ENCODE results near the gene LRRC72. TPM values are rescaled to one million over a fixed set of nuclear protein-coding genes. Genes with fewer than 3 reads are reported as not detected.

The LRRC72 gene
- total RNA-seq, 1 donor from 2014 or later: not detected

DNA sequence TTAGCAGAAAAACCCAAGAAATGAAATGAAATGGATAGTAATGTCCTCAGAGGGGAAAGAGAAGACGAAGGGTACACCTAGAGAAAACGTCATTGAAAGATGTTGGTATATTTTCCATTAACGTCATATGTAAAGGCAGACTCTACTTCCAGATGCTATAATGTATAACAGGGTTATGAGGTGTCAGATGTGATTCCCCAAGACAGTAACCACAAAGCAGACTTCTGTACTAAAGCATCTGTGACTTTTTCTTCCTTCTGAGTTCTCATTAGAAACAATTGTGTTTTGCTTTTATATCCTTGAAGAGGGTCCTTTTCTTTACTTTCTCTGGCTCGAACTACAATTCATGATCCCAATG is 37.4 kb downstream of the LRRC72 start:
- intact Hi-C loops (cut with micrococcal nuclease): loop anchor here (10.0 kb wide), 1 partner anchor 1259 kb away; no protein-coding TSS in a partner anchor

DNA sequence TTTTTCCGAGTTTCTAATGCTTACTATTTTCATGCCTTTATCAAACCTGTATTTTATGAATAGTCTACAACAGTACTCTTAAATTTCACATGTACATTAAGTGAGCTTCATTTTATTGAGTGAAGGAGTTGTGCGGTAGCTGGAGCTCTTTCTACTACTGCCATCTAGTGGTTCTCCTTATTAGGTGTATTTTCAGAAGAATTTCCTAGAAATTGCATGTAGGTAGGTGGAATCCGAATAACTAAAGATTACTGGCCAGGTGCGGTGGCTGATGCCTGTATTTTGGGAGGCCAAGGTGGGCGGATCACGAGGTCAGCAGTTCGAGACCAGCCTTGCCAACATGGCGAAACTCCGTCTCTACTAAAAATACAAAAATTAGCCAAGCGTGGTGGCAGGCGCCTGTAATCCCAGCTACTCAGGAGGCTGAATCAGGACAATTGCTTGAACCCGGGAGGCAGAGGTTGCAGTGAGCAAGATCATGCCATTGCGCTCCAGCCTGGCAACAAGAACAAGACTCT is 38.3 kb downstream of the LRRC72 start:
- peaks cover 13% of the 10 kb centered on the region for H3K4me1 Mint-ChIP-seq (ENCODE audit: low read depth)
- no peaks in the 10 kb centered on the region for H3K9me3 Mint-ChIP-seq
- no peak for DNase-seq (ENCODE audit: low spot score)
- no peak overlapping the region for H3K27ac Mint-ChIP-seq
- no peak overlapping the region for H3K4me3 Mint-ChIP-seq
- no peaks in the 10 kb centered on the region for H3K36me3 Mint-ChIP-seq (ENCODE audit: low read depth)
- H3K27me3 Mint-ChIP-seq (ENCODE audit: insufficient read depth): peaks cover 5% of the 10 kb centered on the region
- intact Hi-C loops (cut with micrococcal nuclease): loop anchor here (1.0 to 10.0 kb wide), 4 partner anchors 133 to 1260 kb away; no protein-coding TSS in a partner anchor

More for the DNA sequence above, 37.4 kb downstream of the LRRC72 start:
- Mint-ChIP-seq H3K4me1 (ENCODE audit: low read depth) (peaks cover 13% of the 10 kb centered on the region), H3K9me3 (no peaks in the 10 kb centered on the region), H3K4me3 (no peak overlapping the region), H3K27ac (no peak overlapping the region), H3K27me3 (ENCODE audit: insufficient read depth) (peaks cover 2% of the 10 kb centered on the region), H3K36me3 (ENCODE audit: low read depth) (no peaks in the 10 kb centered on the region)
- no peak for DNase-seq (ENCODE audit: low spot score)

GRCh38 chr7:16571941-16572340 is 45.3 kb downstream of the LRRC72 start:
- Mint-ChIP-seq H3K4me1 (ENCODE audit: low read depth) (no peaks in the 10 kb centered on the region), H3K27ac (no peak overlapping the region), H3K4me3 (no peak overlapping the region), H3K36me3 (ENCODE audit: low read depth) (no peaks in the 10 kb centered on the region), H3K27me3 (ENCODE audit: insufficient read depth) (peaks cover 3% of the 10 kb centered on the region), H3K9me3 (no peaks in the 10 kb centered on the region)
- intact Hi-C loops (cut with micrococcal nuclease): no loop called here
- DNase-seq (ENCODE audit: low spot score): no peak

GRCh38 chr7:16579216-16579615 is 52.6 kb downstream of the LRRC72 start:
- intact Hi-C loops (cut with micrococcal nuclease): no loop called here
- Mint-ChIP-seq H3K27ac (no peak overlapping the region), H3K9me3 (no peaks in the 10 kb centered on the region), H3K4me3 (no peak overlapping the region), H3K36me3 (ENCODE audit: low read depth) (no peaks in the 10 kb centered on the region), H3K4me1 (ENCODE audit: low read depth) (no peaks in the 10 kb centered on the region), H3K27me3 (ENCODE audit: insufficient read depth) (no peaks in the 10 kb centered on the region)
- no peak for DNase-seq (ENCODE audit: low spot score)

DNA sequence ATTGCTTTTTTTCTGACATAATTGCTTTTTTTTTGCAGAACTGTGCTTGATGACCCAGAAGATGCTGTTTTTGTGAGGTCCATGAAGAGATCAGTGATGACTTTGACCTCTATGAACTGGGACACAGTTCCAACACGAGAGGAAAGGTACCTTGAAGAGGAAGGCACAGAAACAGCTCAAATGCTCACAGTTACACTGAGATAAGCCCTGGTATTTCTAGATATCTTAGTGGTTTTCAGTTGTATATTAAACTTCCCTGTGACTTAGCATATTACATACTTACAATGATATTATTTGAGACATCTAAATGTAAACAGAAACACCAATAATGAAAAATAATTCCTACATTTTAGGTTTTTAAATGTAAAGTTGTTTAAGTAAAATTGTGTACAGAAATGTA is 54.7 kb downstream of the LRRC72 start:
- H3K27ac Mint-ChIP-seq: no peak overlapping the region
- no peaks in the 10 kb centered on the region for H3K36me3 Mint-ChIP-seq (ENCODE audit: low read depth)
- intact Hi-C loops (cut with micrococcal nuclease): no loop called here
- no peaks in the 10 kb centered on the region for H3K27me3 Mint-ChIP-seq (ENCODE audit: insufficient read depth)
- H3K4me1 Mint-ChIP-seq (ENCODE audit: low read depth): no peaks in the 10 kb centered on the region
- DNase-seq (ENCODE audit: low spot score): no peak
- no peaks in the 10 kb centered on the region for H3K9me3 Mint-ChIP-seq
- no peak overlapping the region for H3K4me3 Mint-ChIP-seq

- Mint-ChIP-seq H3K9me3 (no peaks in the 10 kb centered on the region), H3K4me3 (no peak overlapping the region), H3K27ac (no peak overlapping the region), H3K27me3 (ENCODE audit: insufficient read depth) (peaks cover 2% of the 10 kb centered on the region), H3K36me3 (ENCODE audit: low read depth) (no peaks in the 10 kb centered on the region), H3K4me1 (ENCODE audit: low read depth) (no peaks in the 10 kb centered on the region)
- intact Hi-C loops (cut with micrococcal nuclease): no loop called here
- no peak for DNase-seq (ENCODE audit: low spot score)
Observed at GRCh38 chr7:16583834-16584233, 57.2 kb downstream of the LRRC72 start.

DNA sequence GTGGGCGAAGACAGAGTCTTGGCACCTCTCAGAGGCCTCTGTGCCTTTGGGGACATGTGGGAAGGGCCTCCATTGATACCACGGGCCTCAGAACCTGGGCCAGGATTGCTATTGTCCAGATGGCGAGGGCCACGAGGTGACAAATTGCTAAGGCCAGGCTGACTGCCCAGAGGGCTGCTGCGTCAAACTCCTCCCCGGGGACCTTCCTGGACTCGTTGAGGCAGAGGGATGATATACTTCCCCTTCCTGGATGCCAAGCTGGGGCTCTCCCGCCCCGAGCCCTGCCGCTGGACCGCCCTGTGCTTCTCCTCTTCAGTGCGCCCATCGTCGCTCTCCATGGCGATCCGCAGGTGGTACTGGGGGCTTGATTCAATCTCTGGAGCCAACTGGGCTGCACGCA is 58.9 kb downstream of the LRRC72 start:
- Mint-ChIP-seq H3K4me3 (no peak overlapping the region), H3K4me1 (ENCODE audit: low read depth) (no peaks in the 10 kb centered on the region), H3K9me3 (no peaks in the 10 kb centered on the region), H3K27ac (no peak overlapping the region), H3K27me3 (ENCODE audit: insufficient read depth) (peaks cover 2% of the 10 kb centered on the region), H3K36me3 (ENCODE audit: low read depth) (no peaks in the 10 kb centered on the region)
- DNase-seq (ENCODE audit: low spot score): no peak
- intact Hi-C loops (cut with micrococcal nuclease): no loop called here

- H3K9me3 Mint-ChIP-seq: no peaks in the 10 kb centered on the region
- intact Hi-C loops (cut with micrococcal nuclease): no loop called here
- DNase-seq (ENCODE audit: low spot score): no peak
- no peaks in the 10 kb centered on the region for H3K36me3 Mint-ChIP-seq (ENCODE audit: low read depth)
- H3K27ac Mint-ChIP-seq: no peak overlapping the region
- peaks cover 2% of the 10 kb centered on the region for H3K27me3 Mint-ChIP-seq (ENCODE audit: insufficient read depth)
- H3K4me3 Mint-ChIP-seq: no peak overlapping the region
- no peaks in the 10 kb centered on the region for H3K4me1 Mint-ChIP-seq (ENCODE audit: low read depth)
Observed at GRCh38 chr7:16586081-16586874, 59.7 kb downstream of the LRRC72 start.

- no peak overlapping the region for H3K27ac Mint-ChIP-seq
- DNase-seq (ENCODE audit: low spot score): no peak
- H3K4me3 Mint-ChIP-seq: no peak overlapping the region
- H3K9me3 Mint-ChIP-seq: no peaks in the 10 kb centered on the region
- H3K36me3 Mint-ChIP-seq (ENCODE audit: low read depth): no peaks in the 10 kb centered on the region
- H3K27me3 Mint-ChIP-seq (ENCODE audit: insufficient read depth): peaks cover 2% of the 10 kb centered on the region
- H3K4me1 Mint-ChIP-seq (ENCODE audit: low read depth): no peaks in the 10 kb centered on the region
- intact Hi-C loops (cut with micrococcal nuclease): no loop called here
Observed at GRCh38 chr7:16587129-16587528, 60.5 kb downstream of the LRRC72 start.

DNA sequence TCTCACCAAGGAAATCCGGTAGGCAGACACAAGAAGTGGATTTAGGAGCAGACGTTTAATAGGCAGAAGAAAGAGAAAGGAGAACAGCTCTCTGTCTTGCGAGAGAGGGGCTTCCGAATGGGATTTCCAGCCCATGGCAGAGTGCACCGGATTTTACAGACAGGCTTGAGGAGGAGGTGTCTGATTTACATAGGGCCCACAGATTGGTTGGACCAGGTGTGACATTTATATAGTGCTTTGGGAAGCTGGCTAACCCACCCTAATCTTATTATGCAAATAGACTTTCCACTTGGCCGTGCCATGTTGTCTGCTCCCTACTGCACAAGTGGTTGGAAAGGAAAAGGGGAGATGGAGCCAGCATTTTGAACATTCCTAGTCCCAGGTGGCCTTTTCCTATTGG is 61.2 kb downstream of the LRRC72 start:
- intact Hi-C loops (cut with micrococcal nuclease): no loop called here

GRCh38 chr7:16589881-16590280 is 63.3 kb downstream of the LRRC72 start:
- H3K36me3 Mint-ChIP-seq (ENCODE audit: low read depth): no peaks in the 10 kb centered on the region
- no peak overlapping the region for H3K4me3 Mint-ChIP-seq
- no peaks in the 10 kb centered on the region for H3K9me3 Mint-ChIP-seq
- no peaks in the 10 kb centered on the region for H3K4me1 Mint-ChIP-seq (ENCODE audit: low read depth)
- H3K27ac Mint-ChIP-seq: no peak overlapping the region
- H3K27me3 Mint-ChIP-seq (ENCODE audit: insufficient read depth): peaks cover 2% of the 10 kb centered on the region
- intact Hi-C loops (cut with micrococcal nuclease): no loop called here
- no peak for DNase-seq (ENCODE audit: low spot score)

More for the DNA sequence above, 61.2 kb downstream of the LRRC72 start:
- Mint-ChIP-seq H3K27ac (no peak overlapping the region), H3K4me3 (no peak overlapping the region), H3K36me3 (ENCODE audit: low read depth) (no peaks in the 10 kb centered on the region), H3K4me1 (ENCODE audit: low read depth) (no peaks in the 10 kb centered on the region), H3K27me3 (ENCODE audit: insufficient read depth) (peaks cover 2% of the 10 kb centered on the region), H3K9me3 (no peaks in the 10 kb centered on the region)
- no peak for DNase-seq (ENCODE audit: low spot score)

GRCh38 chr7:16590424-16590823 is 63.8 kb downstream of the LRRC72 start:
- H3K36me3 Mint-ChIP-seq (ENCODE audit: low read depth): no peaks in the 10 kb centered on the region
- intact Hi-C loops (cut with micrococcal nuclease): no loop called here
- H3K27ac Mint-ChIP-seq: no peak overlapping the region
- H3K4me3 Mint-ChIP-seq: no peak overlapping the region
- H3K27me3 Mint-ChIP-seq (ENCODE audit: insufficient read depth): peaks cover 2% of the 10 kb centered on the region
- H3K4me1 Mint-ChIP-seq (ENCODE audit: low read depth): no peaks in the 10 kb centered on the region
- no peak for DNase-seq (ENCODE audit: low spot score)
- H3K9me3 Mint-ChIP-seq: no peaks in the 10 kb centered on the region

DNA sequence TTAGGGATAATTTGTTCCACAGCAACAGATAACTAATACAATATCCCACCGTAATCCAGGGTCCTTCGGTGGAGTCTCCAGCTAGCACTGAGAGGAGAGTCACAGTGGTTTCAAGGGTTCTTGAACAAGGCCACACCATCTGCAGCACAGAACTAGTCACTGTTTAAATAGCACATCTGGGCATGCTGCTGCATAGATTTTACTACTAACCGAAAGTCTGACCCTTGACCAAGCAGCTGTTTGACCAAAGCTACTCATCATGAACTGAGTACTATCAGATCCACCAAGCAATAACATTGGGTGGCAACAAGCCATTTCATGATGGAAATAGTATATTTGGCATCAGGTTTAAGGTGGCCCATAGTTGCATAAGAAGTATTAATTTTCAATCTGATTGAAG is 65.8 kb downstream of the LRRC72 start:
- no peak for DNase-seq (ENCODE audit: low spot score)
- H3K4me3 Mint-ChIP-seq: no peak overlapping the region
- intact Hi-C loops (cut with micrococcal nuclease): no loop called here
- no peak overlapping the region for H3K27ac Mint-ChIP-seq
- H3K36me3 Mint-ChIP-seq (ENCODE audit: low read depth): no peaks in the 10 kb centered on the region
- H3K9me3 Mint-ChIP-seq: no peaks in the 10 kb centered on the region
- H3K4me1 Mint-ChIP-seq (ENCODE audit: low read depth): no peaks in the 10 kb centered on the region
- H3K27me3 Mint-ChIP-seq (ENCODE audit: insufficient read depth): peaks cover 2% of the 10 kb centered on the region
